ENCODE results near the gene TLCD3A.
"Not testable (repeated sequence)": the region's sequence is repeated elsewhere in the genome, so short reads cannot be mapped to it uniquely, and the experiment has no call there.

Gene TLCD3A

DNA sequence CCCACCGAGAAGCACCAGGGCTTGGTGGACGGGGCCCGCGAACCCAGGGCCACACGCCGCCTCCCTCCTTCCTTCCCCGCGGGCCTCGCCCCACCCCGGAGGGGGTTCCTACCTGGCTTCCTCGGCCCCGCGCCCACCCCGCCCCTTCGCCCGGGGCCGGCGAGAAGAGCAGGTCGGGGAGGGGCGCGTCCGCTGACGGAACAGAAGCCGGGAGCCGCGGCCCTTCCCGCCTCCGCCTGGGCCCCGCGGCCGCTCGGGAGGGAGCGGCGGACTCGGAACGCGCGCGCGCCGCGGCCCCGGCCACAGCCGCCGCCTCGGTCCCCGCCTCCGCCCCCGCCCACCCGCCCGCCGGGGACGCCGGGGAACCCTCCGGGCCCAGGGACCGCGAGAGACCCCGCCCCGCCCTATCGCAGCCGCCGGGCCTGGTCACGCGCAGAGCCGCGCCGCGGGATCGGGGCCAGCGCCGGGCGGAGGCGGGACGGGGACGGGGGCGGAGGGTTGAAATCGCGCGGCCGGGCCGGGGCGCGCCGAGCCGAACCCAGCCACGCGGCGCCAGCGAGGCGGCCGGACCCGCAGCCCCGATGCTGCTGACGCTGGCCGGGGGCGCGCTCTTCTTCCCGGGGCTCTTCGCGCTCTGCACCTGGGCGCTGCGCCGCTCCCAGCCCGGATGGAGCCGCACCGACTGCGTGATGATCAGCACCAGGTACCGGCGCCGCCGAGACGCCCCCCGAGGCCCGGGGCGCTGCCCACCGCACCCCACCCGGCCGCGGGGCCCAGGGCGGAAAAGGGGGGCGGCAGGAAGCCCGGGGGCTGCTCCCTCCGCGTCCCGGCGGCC is at the start of gene TLCD3A:
Gene TLCD3A (plus strand): TSS at position 530 of the 835 bp plus-strand sequence. CDS start 52 bp downstream, at position 582.
- peak within 1 kb of the TSS; percentile 98 for H3K27ac ChIP-seq
- DNase-seq (ENCODE audit: low read depth, low spot score), result no peak

DNA sequence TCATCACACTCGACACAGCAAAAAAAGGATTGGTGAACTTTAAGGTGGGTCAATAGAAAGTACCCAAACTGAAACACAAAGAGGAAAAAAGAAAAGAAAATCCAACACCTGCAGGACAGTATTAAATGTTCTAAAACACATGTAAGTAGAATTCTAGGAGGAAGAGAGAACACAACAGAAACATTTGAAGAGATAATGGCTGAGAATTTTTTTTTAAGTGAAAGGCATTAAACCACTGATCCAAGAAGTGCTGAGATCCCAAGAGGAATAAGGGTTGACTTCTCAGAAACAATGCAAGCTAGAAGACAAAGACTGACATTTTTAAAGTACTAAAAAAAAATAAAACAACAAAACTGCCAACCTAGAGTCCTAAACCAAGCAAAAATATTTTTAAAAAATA is 49.4 kb upstream of the TLCD3A start:
- H3K27ac ChIP-seq, result no peak overlapping the region

DNA sequence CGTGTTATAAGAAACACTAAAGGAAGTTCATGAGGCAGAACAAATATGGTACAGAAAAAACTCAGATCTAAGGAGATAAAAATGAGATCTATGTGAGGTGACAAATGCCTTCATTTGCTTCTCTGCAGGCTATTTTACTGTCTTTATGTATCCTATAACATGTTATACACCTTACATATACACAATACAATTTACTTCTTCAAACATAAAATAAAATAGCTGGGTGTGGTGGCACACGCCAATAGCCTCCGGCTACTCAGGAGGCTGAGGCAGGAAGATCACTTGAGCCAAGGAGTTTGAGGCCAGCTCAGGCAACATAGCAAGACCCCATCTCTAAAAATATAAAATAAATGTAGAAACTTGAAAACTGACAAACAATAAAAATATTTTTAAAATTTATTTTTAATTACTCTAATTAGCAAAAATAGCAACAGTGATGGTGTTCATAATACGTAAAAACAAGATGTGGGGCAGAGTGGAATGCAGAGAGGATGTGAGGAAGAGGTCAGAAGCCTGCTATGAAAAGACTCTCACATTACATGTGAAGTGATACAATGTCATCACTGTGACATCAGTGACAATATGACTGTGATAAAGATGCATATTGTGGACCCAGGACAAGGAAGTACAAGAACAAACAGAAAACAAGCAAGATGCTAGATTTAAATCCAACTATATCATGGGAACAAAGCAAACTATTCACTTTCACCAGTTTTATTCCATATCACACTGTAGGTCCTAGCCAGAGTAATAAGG is 48.7 kb upstream of the TLCD3A start:
- H3K27ac ChIP-seq, result no peak overlapping the region
- DNase-seq (ENCODE audit: low read depth, low spot score), result no peak

More for the DNA sequence above, 49.4 kb upstream of the TLCD3A start:
- DNase-seq (ENCODE audit: low read depth, low spot score), result no peak

DNA sequence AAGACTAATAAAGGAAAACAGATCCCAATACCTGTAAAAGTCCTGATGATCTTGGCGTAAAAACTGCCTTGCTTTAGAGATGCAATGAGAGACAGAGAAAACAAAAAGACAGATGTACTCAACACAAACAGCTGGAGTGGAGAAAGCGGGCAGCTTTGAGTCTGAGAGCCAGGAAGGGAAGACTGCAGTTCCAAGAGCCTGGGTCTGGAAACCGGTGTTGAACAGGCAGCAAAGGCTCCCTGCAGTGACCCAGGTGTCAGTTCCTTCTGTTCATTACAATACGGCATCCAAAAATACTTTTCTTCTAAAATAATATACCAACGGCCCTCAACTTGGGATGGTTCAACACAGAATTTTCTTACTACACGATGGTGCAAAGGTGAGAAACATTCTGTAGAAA is 47.4 kb upstream of the TLCD3A start:
- no peak overlapping the region for H3K27ac ChIP-seq
- DNase-seq (ENCODE audit: low read depth, low spot score), result no peak

DNA sequence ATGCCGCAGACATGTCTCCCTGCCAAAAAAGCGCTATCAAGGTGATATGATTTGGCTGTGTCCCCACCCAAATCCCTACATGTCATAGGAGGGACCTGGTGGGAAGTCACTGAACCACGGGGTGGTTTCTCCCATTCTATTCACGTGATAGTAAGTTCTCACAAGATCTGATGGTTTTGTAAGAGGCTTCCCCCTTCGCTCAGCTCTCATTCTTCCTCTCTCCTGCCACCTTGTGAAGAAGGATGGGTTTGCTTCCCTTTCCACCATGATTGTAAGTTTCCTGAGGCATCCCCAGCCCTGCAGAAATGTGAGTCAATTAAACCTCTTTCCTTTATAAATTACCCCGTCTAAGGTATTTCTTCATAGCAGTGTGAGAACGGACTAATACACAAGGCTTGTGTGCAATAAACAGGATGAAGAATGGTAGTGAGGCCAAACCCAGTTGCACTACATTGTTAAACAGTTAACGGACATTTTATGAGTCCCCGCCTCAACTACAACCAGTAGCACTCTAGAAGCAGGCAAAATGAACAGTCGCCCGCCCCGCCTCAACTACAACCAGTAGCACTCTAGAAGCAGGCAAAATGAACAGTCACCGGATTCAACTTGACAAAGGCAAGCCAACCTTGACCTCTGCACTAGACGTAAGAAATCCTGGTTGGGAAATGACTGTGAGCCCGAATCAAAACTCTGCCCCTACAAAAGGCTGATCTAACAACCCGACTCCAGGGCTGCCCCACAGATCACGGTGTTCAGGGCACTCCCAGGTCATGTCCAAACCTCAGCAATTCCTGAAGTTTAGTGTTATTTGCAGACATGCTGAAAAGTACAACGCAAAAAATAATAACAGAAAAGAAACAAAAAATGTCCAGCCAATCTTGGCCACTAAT is 44.1 kb upstream of the TLCD3A start:
- no peak overlapping the region for H3K27ac ChIP-seq
- no peak for DNase-seq (ENCODE audit: low read depth, low spot score)

DNA sequence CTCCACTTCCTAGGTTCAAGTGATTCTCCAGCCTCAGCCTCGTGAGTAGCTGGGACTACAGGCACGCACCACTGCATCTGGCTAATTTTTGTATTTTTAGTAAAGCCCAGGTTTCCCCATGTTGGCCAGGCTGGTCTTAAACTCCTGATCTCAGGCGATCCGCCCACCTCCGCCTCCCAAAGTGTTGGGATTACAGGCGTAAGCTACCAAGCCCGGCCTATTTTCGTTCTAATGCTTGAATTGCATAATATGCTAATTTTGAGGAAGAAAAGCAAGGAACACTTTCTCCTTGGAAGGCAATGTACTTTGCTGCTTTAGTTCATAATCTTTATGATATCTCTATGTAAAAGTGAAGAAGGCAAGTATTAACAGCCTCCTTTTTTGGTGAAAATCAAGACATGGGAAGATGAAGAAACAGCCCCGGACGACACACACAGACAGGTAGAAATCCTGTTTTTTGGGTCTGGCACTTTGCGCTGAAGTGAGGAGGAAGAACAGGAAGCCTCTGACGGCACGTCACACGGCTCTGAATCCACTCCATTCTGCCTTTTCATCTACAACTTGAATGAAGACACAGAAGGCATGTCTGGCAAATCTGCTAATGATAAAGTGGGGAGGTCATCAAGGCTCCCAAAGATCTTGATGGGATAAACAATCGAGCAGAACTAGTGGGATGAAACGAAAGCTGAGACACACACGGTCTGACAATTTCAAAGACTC is 42.7 kb upstream of the TLCD3A start:
- no peak for DNase-seq (ENCODE audit: low read depth, low spot score)
- H3K27ac ChIP-seq, result no peak overlapping the region

DNA sequence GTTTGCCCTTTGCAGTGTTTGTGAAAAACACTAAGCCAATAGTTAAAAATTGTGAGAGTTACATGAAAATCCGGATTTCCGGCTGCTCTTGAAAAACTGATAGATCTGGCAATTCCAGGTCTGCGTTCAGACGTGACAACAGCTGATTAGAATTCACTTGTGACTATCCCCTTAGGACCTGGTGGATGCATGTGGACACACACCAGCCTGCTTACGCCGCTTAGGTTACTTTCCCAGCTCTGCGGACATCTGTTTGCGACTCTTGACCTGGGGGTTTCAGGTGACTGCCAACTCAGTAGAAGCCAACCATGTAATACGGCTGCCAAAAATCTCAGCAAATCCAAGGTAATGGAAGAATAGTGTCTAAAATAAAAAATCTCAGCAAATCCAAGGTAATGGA is 42.0 kb upstream of the TLCD3A start:
- no peak for DNase-seq (ENCODE audit: low read depth, low spot score)
- no peak overlapping the region for H3K27ac ChIP-seq

DNA sequence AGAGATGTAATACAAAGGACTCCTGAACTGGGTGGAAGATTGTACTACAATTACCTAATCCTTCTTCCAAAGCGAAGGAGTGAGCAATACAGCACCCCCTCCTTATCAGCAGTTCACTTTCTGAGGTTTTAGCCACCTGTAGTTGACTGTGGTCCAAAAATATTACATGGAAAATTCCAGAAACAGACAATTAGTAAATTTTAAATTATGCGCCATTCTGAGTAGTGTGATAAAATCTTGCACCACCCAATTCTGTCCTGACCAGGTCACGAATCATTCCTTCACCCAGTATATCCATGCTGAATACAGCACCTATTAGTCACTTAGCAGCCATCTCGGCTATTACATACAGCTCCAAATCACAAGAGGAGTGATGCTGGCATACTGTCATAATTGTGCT is 41.0 kb upstream of the TLCD3A start:
- DNase-seq (ENCODE audit: low read depth, low spot score), result peak; percentile 57
- peak overlapping the region; percentile 76 for H3K27ac ChIP-seq

DNA sequence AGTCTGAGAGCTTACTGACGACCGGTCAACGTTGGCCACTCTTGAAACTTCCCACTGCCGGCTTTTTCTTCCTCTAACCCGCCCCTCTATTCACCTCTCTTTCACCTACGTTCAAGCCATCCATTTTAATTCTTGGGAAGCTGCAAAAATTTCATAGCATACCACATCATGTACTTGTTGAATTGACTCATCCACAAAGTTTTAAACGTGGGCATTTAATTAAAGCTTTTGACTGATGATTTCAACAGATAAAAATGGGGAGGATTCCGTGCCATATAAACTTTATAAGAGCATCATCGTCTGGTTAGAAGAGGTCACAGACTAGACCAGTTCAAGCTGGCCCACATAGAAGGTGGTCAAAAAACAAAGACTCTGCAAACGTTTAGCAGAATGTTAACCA is 40.3 kb upstream of the TLCD3A start:
- DNase-seq (ENCODE audit: low read depth, low spot score), result peak; percentile 26
- peak overlapping the region; percentile 76 for H3K27ac ChIP-seq

DNA sequence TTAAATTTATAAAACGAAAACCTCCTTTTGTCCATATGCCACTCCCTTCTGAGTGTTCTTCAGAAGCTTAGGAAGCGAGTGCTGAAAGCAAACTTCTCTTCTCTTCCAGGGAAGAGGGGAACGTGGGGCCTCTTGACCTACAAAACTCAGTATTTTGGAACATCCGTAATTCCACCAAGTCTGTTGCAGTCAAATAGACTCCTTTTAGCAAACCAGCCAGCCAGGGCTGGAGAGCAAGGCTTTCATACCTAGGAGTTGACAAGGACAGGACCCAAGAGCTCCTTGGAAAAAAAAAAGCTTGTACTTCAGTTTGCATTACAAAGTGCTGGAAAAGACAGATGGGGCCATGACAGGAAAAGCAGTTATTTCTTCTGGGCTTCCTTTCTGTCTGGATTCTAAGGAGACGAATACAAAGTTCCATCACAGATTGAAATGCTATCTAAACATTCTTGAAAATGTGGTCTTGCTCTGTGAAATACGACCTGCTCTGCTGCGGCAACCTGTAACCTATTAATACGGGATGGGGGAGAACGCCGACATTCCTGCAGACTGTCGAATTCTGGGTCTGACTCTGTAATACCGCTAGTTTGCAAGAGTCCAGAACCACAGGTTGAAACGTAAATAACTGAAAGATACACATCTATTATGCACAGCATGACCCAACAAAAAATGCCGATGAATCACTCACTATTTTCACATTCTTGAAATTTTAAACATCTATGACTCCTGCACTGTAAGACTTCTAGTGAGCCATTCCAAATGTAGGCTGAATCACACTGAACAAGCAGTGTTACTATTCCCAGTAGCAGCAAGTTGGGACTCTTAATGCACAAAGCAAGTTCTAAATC is 38.4 kb upstream of the TLCD3A start:
- peak; percentile 74 for DNase-seq (ENCODE audit: low read depth, low spot score)

DNA sequence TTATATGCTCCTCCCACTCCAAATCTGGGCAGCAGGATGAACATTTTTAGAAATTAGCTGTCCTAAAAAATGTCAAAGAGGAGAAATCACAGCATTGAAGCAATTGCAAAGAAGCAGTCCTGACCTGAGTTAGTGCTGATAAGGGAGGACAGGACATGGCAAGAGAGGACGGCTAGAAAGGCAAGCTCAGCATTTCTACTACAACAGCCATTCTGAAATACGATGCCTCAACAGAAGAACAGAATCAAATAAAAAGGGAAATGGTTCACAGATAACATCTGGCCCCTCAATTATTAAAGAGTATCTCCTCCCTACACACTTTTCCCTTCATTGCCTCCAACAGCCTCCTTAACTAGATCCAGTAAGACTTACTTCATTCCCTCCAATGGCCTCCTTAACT is 36.0 kb upstream of the TLCD3A start:
- DNase-seq (ENCODE audit: low read depth, low spot score), result no peak
- H3K27ac ChIP-seq, result no peak overlapping the region

More for the DNA sequence above, 38.4 kb upstream of the TLCD3A start:
- peak overlapping the region; percentile 61 for H3K27ac ChIP-seq

DNA sequence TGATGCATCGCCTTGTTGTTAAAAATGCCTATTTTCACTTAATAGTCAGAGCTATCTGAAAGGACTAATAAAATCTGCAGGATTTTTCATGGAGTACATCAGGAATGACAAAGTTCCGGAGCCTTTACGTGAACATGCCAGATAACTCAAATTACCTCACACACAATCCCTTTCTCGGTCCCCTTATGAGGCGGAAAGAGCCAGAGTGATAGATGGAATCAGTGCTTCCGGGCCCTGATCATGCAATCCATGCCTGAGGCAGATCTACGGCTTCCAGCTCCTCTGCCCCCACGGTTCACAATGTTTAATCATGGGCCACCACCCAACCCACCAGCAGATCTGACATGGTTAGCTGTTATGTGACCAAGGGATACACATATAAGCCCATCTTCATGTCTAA is 34.7 kb upstream of the TLCD3A start:
- H3K27ac ChIP-seq, result no peak overlapping the region
- no peak for DNase-seq (ENCODE audit: low read depth, low spot score)

DNA sequence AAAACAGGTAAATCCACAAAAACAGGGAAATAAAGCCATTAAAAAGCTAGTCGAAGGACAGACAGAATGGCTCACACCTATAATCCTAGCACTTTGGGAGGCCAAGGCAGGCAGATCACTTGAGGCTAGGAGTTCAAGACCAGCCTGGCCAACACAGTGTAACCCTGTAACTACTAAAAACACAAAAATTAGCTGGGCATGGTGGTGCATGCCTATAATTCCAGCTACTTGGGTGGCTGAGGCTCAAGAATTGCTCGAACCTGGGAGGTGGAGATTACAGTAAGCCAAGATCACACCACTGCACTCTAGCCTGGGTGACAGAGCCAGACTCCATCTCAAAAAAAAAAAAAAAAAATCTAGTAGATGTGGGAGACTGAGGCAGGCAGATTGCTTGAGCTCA is 34.3 kb upstream of the TLCD3A start:
- DNase-seq (ENCODE audit: low read depth, low spot score); H3K27ac ChIP-seq: not testable (repeated sequence)

DNA sequence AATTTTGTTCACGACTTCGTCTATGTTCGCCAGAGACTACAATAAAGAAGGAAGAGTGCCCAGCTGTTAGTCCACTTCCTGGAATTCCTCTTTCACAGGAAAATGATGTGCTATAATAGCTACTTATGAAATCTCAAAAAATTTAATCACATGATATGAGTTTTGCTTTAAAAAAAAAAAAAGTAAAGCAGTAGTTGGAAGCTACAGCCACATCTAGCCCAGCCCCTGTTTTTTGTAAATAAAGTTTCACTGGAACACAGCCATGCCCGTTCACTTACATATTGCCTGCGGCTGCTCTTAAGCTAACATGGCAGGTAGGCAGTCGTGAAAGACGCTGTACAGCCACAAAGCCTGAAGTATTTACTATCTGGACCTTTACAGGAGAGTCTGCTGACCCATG is 33.1 kb upstream of the TLCD3A start:
- H3K27ac ChIP-seq, result no peak overlapping the region
- no peak for DNase-seq (ENCODE audit: low read depth, low spot score)

DNA sequence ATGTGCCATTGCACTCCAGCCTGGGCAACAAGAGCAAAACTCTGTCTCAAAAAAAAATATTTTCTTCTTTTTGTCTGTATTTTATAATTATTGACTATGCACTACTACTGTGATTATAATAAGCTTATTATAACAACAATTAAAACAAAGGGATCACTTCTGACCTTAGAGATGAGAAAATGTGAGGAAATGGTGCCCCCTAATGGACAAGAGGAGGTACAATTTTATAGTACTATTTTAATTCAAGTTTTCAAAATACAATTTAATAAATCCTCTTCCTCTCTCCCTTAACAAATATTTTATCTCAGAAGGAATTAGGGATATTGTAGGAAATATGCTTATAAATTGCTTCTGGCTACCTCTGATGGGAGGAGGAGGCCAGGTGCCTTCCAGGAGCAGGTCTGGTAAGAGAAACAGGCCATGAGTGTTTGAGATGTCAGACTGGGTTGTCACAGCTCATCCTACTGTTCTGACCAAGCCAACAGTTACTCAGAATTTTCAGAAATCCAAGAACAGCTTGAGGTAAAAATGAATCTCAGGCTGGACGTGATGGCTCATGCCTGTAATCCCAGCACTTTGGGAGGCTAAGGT is 31.8 kb upstream of the TLCD3A start:
- no peak overlapping the region for H3K27ac ChIP-seq
- DNase-seq (ENCODE audit: low read depth, low spot score), result no peak

DNA sequence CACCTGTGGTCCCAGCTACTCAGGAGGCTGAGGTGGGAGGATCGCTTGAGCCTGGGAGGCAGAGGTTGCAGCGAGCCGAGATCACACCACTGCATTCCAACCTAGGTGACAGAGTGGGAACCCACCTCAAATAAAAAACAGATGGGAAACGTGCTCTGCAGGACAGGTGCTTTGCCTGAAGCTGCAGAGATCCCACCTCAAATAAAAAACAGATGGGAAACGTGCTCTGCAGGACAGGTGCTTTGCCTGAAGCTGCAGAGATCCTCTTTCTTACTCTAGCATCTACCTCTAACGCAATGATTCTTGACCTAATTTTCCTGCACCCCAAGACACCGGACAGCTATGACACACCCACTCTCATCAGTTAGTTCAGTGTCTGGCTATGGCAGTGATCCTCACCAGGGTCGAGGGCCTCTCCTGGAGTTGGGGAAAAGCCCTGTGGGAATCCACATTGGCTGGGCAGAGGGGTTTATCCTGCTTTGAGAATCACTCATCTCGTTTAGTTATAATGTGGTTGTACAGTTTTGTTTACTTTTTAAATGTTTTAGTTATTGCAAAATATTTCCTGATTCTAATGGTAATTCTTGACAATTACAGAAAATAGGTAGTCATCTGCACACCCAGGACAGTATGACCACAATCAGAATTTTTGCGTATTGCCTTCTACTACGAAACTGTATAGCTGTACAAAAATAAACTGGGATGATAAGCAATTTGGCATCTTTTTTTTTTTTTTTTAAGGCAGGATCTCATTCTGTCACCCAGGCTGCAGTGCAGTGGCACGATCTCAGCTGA is 29.1 kb upstream of the TLCD3A start:
- no peak for DNase-seq (ENCODE audit: low read depth, low spot score)
- H3K27ac ChIP-seq, result no peak overlapping the region

DNA sequence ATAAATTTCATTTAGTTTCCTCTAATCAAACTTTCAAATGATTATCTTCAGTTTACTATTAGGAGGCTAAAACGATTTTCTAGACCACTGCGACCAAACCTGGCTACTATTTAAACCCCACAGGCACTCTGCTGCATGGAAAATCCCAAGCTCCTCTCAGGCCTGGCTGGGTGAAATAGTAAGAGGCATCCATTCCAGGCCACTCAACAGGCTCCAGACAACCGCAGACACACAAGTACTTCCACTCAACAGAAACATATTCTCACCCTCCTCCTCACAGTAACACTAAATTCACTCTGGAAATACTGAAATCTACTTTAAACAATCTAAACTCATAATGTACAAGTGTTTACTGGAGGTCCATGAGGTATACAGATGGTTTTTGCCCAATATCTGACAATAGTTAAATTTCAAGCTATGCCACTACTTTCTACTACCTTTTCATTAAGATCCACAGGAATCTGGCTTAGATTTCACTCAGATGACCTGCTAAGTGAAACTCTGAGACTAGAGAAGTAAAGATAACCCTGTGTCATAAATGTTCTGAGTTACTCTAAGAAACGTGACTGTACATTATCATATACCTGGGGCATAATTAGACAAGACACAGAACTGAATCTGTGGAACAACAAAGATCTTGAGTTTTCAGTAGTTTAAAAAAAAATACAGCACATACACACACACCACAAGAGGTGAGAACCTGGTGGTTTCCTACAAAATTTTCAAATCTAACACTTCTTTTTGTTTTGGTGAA is 28.1 kb upstream of the TLCD3A start:
- no peak for DNase-seq (ENCODE audit: low read depth, low spot score)
- no peak overlapping the region for H3K27ac ChIP-seq
